GM21447 (cell line): Measurements from ENCODE around the gene MID1IP1.

Experiments used
- ATAC-seq: cut with Tn5 transposase; IDR thresholded peaks from one replicate; pipeline ENCODE4 v1.9.1; 2021; ENCODE audit not compliant: unreplicated experiment

The MID1IP1 gene

GRCh38 chrX:38811515-38812243, 10.4 kb downstream of the MID1IP1 start:
- ATAC-seq, result no peak

GRCh38 chrX:38816155-38816554, 14.9 kb downstream of the MID1IP1 start:
- no peak for ATAC-seq

- ATAC-seq, result no peak
Measured at GRCh38 chrX:38817004-38817703, 15.9 kb downstream of the MID1IP1 start.

- no peak for ATAC-seq
Measured at GRCh38 chrX:38819163-38819562, 17.9 kb downstream of the MID1IP1 start.

- no peak for ATAC-seq
Measured at GRCh38 chrX:38819709-38820108, 18.4 kb downstream of the MID1IP1 start.

GRCh38 chrX:38820751-38821150, 19.5 kb downstream of the MID1IP1 start:
- ATAC-seq, result no peak

- ATAC-seq, result no peak
Measured at GRCh38 chrX:38824176-38824575, 22.9 kb downstream of the MID1IP1 start.

- ATAC-seq, result no peak
Measured at GRCh38 chrX:38831949-38832348, 30.7 kb downstream of the MID1IP1 start.

- no peak for ATAC-seq
Measured at GRCh38 chrX:38837389-38837788, 36.1 kb downstream of the MID1IP1 start.

- no peak for ATAC-seq
Measured at GRCh38 chrX:38839277-38839676, 38.0 kb downstream of the MID1IP1 start.

- no peak for ATAC-seq
Measured at GRCh38 chrX:38839944-38840343, 38.7 kb downstream of the MID1IP1 start.

GRCh38 chrX:38841750-38842149, 40.5 kb downstream of the MID1IP1 start:
- no peak for ATAC-seq

GRCh38 chrX:38845426-38845825, 44.2 kb downstream of the MID1IP1 start:
- no peak for ATAC-seq

GRCh38 chrX:38847206-38847902, 46.1 kb downstream of the MID1IP1 start:
- no peak for ATAC-seq

GRCh38 chrX:38847903-38848230, 46.6 kb downstream of the MID1IP1 start:
- ATAC-seq, result no peak

GRCh38 chrX:38848671-38849455, 47.6 kb downstream of the MID1IP1 start:
- ATAC-seq, result no peak

GRCh38 chrX:38850807-38851544, 49.7 kb downstream of the MID1IP1 start:
- ATAC-seq, result no peak

GRCh38 chrX:38854305-38854704, 53.0 kb downstream of the MID1IP1 start:
- no peak for ATAC-seq
